Ectodermal cell (in vitro differentiated cells): ENCODE measurements around the gene ZC3H18.
A peak's percentile ranks its signal among the peaks of the same experiment; 100 is the strongest.

Experiments
- H3K27ac ChIP-seq: 2 replicates; pipeline ENCODE4 v1.7.0; 2013; ENCODE audit warnings: mild to moderate bottlenecking, low read depth, low read length; ENCODE audit not compliant: insufficient read depth, poor library complexity, severe bottlenecking
- H3K27me3 ChIP-seq: 2 replicates; pipeline ENCODE4 v1.7.0; 2013; ENCODE audit warnings: mild to moderate bottlenecking, low read length; ENCODE audit not compliant: insufficient read depth, control insufficient read depth, poor library complexity, severe bottlenecking
- H3K36me3 ChIP-seq: one replicate; pipeline ENCODE4 v1.7.0; 2013; ENCODE audit warnings: low read length; ENCODE audit not compliant: control insufficient read depth, insufficient read depth
- H3K4me1 ChIP-seq: one replicate; pipeline ENCODE4 v1.7.0; 2013; ENCODE audit warnings: low read length; ENCODE audit not compliant: control insufficient read depth, insufficient read depth
- H3K4me3 ChIP-seq: 2 replicates; pipeline ENCODE4 v1.7.0; 2013; ENCODE audit warnings: low read depth, low read length, control low read depth; ENCODE audit not compliant: insufficient read depth
- H3K9me3 ChIP-seq: 2 replicates; pipeline ENCODE4 v1.7.0; 2013; ENCODE audit warnings: mild to moderate bottlenecking, low read length, moderate library complexity; ENCODE audit not compliant: control insufficient read depth
- WGBS, 2 experiments: methylation state at CpG; one replicate each; pipeline ENCODE4 v1.1.7; 2013; ENCODE audit warnings: missing lambda C conversion rate in 2 of 2; 5-methylcytosine and 5-hydroxymethylcytosine counted together

The ZC3H18 gene

GRCh38 chr16:88649924-88650748 lies 79.9 kb downstream of the ZC3H18 start:
- no peak overlapping the region for H3K27ac ChIP-seq
- H3K36me3 ChIP-seq: peaks cover 4% of the 10 kb centered on the region
- H3K4me1 ChIP-seq: peaks cover 14% of the 10 kb centered on the region
- WGBS, 2 experiments: 15 to 16% methylated on average over 37 of the region's 37 CpGs
- peak overlapping the region; percentile 74 for H3K4me3 ChIP-seq
- no peaks in the 10 kb centered on the region for H3K9me3 ChIP-seq
- H3K27me3 ChIP-seq: no peaks in the 10 kb centered on the region

DNA sequence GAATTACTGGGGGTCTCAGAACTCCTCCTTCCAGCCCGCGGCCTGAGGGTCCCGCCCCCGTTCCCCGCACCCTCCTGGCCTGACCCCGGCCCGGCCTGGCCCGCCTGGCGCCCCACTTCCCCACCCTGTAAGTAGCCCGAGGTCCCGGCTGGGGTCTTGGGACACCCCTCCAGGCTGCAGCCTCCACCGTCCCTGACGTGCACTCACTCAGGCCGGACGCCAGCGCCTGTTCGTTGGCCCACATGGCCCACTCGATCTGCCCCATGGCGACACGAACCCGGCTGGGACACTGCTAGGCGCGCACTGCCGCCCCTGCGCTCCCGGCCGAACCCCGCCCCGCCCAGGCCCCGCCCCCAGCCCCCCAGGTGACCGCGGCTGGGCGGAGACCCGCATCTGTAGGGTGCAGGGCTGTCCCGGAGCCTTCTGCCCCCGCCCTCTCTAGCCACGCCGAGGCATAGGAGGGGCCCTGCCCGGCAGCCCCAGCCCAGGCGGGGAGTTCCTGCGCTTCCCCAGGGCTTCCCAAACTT lies 80.6 kb downstream of the ZC3H18 start, which contains the start of gene CYBA:
Gene CYBA (minus strand): TSS at position 305 of the 527 bp plus-strand sequence. CDS start 40 bp downstream, at position 265.
- no peaks in the 10 kb centered on the region for H3K9me3 ChIP-seq
- H3K27me3 ChIP-seq: no peaks in the 10 kb centered on the region
- WGBS, 2 experiments: 0% methylated on average over 41 of the region's 41 CpGs
- peaks cover 5% of the 10 kb centered on the region for H3K36me3 ChIP-seq
- H3K4me3 ChIP-seq: peak within 1 kb of the TSS; percentile 74
- no peak within 1 kb of the TSS for H3K27ac ChIP-seq
- H3K4me1 ChIP-seq: peaks cover 14% of the 10 kb centered on the region

DNA sequence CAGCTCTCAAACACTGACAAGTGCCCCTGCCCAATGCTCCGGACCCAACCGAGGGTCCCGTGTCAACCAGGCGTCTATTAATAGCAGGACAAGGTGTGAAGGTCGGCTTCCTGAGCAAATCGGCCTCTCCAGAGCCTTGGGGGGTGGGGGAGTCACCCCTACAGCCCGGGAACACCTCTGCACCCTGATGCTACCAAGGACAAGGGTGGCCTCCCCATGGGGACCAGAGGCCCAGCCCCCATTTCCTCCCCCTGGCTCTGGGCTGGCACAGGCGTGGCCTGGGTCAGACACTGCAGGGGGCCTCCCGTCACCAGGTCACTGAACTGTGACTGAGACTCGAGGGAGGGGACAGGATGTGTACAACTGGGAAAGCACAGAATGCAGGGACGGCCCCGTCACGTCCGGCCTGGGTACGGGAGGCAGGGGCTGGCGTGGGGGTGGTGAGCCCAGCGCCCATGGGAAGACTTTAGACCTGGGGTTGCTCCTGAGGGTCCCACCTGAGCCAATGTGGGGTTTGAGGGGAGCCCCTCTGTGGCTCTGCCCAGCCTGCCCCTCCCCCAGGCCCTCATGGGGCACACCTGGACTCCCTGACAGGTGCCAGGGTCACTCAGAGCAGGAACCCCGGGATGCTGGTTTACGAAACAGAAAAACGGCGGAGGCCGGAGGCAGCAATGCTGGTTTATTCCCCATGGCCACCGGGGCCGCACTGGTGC lies 81.2 kb downstream of the ZC3H18 start:
- H3K27ac ChIP-seq: no peak overlapping the region
- H3K9me3 ChIP-seq: no peaks in the 10 kb centered on the region
- peaks cover 14% of the 10 kb centered on the region for H3K4me1 ChIP-seq
- H3K4me3 ChIP-seq: peak overlapping the region; percentile 74
- H3K27me3 ChIP-seq: no peaks in the 10 kb centered on the region
- H3K36me3 ChIP-seq: peaks cover 5% of the 10 kb centered on the region
- 52 to 54% methylated on average over 24 of the region's 24 CpGs for WGBS, 2 experiments

DNA sequence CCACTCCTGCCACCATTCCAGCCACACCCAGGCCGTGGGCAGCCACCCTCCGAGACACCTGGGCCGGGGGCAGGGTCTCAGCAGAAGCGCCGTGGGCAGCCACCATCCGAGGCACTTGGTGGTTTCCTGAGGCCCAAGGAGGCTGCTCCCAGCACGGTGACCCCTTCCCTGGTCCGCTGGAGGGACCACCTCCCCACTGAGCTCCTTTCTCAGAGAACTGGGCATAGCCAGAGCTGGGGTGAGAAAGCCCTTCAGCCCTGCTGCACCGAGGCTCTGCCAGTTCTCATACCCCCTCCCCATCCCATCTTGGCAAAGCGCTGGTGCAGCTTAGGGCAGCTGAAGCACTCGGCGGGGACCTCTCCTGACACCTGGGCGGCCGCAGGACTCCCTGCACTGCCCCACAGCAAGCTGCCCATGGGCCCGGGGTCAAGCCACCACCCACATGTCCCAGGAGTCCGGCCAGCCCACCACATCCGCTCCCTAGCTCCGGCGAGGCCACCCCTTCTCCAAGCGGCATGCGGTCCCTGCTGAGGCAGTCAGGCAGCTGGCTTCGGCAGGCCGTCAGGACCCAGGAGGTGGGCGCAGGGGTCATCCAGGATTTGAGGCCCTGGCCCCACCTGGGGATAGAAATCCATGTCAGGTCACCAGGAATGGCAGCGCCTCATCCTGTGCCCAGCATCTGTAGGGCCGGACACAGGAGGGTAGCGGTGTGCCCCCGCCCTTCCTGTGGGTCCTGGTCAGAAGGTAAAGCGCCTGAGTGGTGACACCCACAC lies 82.0 kb downstream of the ZC3H18 start:
- no peak overlapping the region for H3K27ac ChIP-seq
- H3K27me3 ChIP-seq: no peaks in the 10 kb centered on the region
- H3K4me1 ChIP-seq: peaks cover 14% of the 10 kb centered on the region
- WGBS, 2 experiments: 91 to 93% methylated on average over 29 of the region's 29 CpGs
- no peak overlapping the region for H3K4me3 ChIP-seq
- no peaks in the 10 kb centered on the region for H3K9me3 ChIP-seq
- peaks cover 5% of the 10 kb centered on the region for H3K36me3 ChIP-seq

- Histone ChIP-seq H3K27me3 (no peaks in the 10 kb centered on the region), H3K9me3 (no peaks in the 10 kb centered on the region), H3K27ac (no peak overlapping the region), H3K4me3 (no peak overlapping the region), H3K4me1 (peaks cover 14% of the 10 kb centered on the region), H3K36me3 (peaks cover 5% of the 10 kb centered on the region)
- 94 to 97% methylated on average over 8 of the region's 8 CpGs for WGBS, 2 experiments
Observed at GRCh38 chr16:88652762-88653063, 82.5 kb downstream of the ZC3H18 start.

GRCh38 chr16:88653101-88653500 lies 82.9 kb downstream of the ZC3H18 start:
- peaks cover 14% of the 10 kb centered on the region for H3K4me1 ChIP-seq
- 95% methylated on average over 13 of the region's 13 CpGs for WGBS, 2 experiments
- H3K9me3 ChIP-seq: no peaks in the 10 kb centered on the region
- H3K27me3 ChIP-seq: no peaks in the 10 kb centered on the region
- no peak overlapping the region for H3K27ac ChIP-seq
- peaks cover 5% of the 10 kb centered on the region for H3K36me3 ChIP-seq
- no peak overlapping the region for H3K4me3 ChIP-seq

DNA sequence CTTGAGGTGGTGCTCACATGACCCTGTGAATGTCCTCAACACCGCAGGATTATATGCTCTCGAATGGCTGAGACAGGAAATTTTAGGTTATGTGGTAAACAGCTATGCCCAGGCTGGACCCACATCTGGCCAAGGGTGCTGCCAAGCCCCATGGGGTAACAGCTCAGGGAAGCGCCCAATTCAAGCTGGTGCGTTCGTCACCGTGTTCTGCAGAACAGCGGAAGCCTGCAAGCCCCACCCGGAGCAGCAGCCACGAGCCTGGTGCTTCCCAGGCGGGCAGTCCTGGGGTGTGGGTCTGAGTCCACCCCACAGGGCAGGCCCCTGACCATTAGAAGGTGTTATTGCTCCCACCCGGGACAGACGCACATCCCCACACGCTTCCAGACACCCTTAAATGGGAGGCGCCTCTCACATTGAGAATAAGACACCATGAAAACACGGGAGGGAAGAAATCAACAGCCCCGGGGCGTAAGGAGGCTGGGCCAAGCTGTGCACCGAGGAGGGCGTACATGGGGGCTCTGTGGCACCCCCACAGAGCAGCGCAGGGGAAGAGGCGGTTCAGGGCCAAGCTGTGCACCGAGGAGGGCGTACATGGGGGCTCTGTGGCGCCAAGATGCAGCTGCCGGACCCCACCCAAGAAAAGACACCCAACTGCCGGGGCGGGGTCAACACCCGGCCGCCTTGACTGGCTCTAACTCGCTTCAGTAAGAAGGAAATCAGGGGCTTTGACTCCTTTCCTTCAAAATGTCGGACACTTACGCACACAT lies 83.6 kb downstream of the ZC3H18 start:
- H3K27ac ChIP-seq: no peak overlapping the region
- peaks cover 14% of the 10 kb centered on the region for H3K4me1 ChIP-seq
- no peak overlapping the region for H3K4me3 ChIP-seq
- 92 to 93% methylated on average over 32 of the region's 32 CpGs for WGBS, 2 experiments
- H3K36me3 ChIP-seq: peaks cover 5% of the 10 kb centered on the region
- H3K9me3 ChIP-seq: no peaks in the 10 kb centered on the region
- no peaks in the 10 kb centered on the region for H3K27me3 ChIP-seq

- Histone ChIP-seq H3K4me1 (peaks cover 12% of the 10 kb centered on the region), H3K27ac (no peak overlapping the region), H3K36me3 (peaks cover 5% of the 10 kb centered on the region), H3K4me3 (no peak overlapping the region), H3K9me3 (no peaks in the 10 kb centered on the region), H3K27me3 (no peaks in the 10 kb centered on the region)
- 93 to 95% methylated on average over 28 of the region's 28 CpGs for WGBS, 2 experiments
Observed at GRCh38 chr16:88654363-88655052, 84.3 kb downstream of the ZC3H18 start.

GRCh38 chr16:88655053-88655732 lies 85.0 kb downstream of the ZC3H18 start:
- no peak overlapping the region for H3K27ac ChIP-seq
- peaks cover 7% of the 10 kb centered on the region for H3K4me1 ChIP-seq
- no peaks in the 10 kb centered on the region for H3K27me3 ChIP-seq
- H3K4me3 ChIP-seq: no peak overlapping the region
- H3K36me3 ChIP-seq: peaks cover 5% of the 10 kb centered on the region
- 94 to 95% methylated on average over 50 of the region's 50 CpGs for WGBS, 2 experiments
- no peaks in the 10 kb centered on the region for H3K9me3 ChIP-seq
